WTC11 (cell line): Measurements from ENCODE around the gene SPDYE11. TPM values are rescaled to one million over a fixed set of nuclear protein-coding genes. Genes with fewer than 3 reads are reported as not detected.
"Not testable (repeated sequence)": the region's sequence is repeated elsewhere in the genome, so short reads cannot be mapped to it uniquely, and the experiment has no call there.

Experiments used
- ATAC-seq: fragments of 200-7000 bp; cut with Tn5 transposase; 2 replicates; pipeline ENCODE4 v1.10.0; 2021; ENCODE audit warnings: mild to moderate bottlenecking, moderate library complexity
- CTCF ChIA-PET: fragments of 300-600 bp; sonication (Branson Sonifier 250); formaldehyde crosslinking; loops from one replicate; lab custom pipeline; 2021; ENCODE audit warnings: antibody characterized with exemption; lab: Charles Lee
- POLR2A ChIA-PET: fragments of 350-600 bp; sonication (Branson Sonifier 250); formaldehyde crosslinking; loops from one replicate; lab custom pipeline; 2021; ENCODE audit warnings: antibody characterized with exemption; lab: Charles Lee
- DNase-seq: peaks from one replicate; pipeline ENCODE4 v3.0.0; 2021; ENCODE audit warnings: low spot score
- H3K27ac Mint-ChIP-seq: 2 replicates; pipeline ENCODE4 v1.8.0; 2021; ENCODE audit warnings: mixed read lengths
- H3K27me3 Mint-ChIP-seq: 2 replicates; pipeline ENCODE4 v1.8.0; 2021; ENCODE audit warnings: low read depth, mild to moderate bottlenecking, moderate library complexity, mixed read lengths
- H3K36me3 Mint-ChIP-seq: 2 replicates; pipeline ENCODE4 v1.8.0; 2021; ENCODE audit warnings: mixed read lengths
- H3K4me1 Mint-ChIP-seq: 2 replicates; pipeline ENCODE4 v1.8.0; 2022; ENCODE audit warnings: mixed read lengths
- H3K4me3 Mint-ChIP-seq: 2 replicates; pipeline ENCODE4 v1.8.0; 2021; ENCODE audit warnings: mild to moderate bottlenecking, moderate library complexity, mixed read lengths
- H3K9me3 Mint-ChIP-seq: 2 replicates; pipeline ENCODE4 v1.8.0; 2021; ENCODE audit warnings: mixed read lengths
- NFYB ChIP-seq: sonication (generic); formaldehyde crosslinking; conservative IDR thresholded peaks from 2 replicates; pipeline ENCODE4 v1.8.0; 2022; ENCODE audit warnings: low read depth, missing genetic modification reagents
- SP1 ChIP-seq: sonication (generic); formaldehyde crosslinking; conservative IDR thresholded peaks from 2 replicates; pipeline ENCODE4 v1.8.1; 2022; ENCODE audit warnings: missing genetic modification reagents
- USF1 ChIP-seq: sonication (generic); formaldehyde crosslinking; IDR thresholded peaks from 2 replicates; pipeline ENCODE4 v1.8.0; 2022; ENCODE audit warnings: mild to moderate bottlenecking, missing genetic modification reagents
- total RNA-seq: library from RNA; stranded (reverse); gene quantifications from 3 replicates; pipeline ENCODE4 v1.2.3, GENCODE V29; 2021
- TF ChIP-seq, protein P1 (sequence below): sonication (generic); formaldehyde crosslinking; IDR thresholded peaks from 2 replicates; pipeline ENCODE4 v1.8.0; 2023; ENCODE audit warnings: missing genetic modification reagents, mild to moderate bottlenecking, borderline replicate concordance
- TF ChIP-seq, protein P2 (sequence below): sonication (generic); formaldehyde crosslinking; IDR thresholded peaks from 2 replicates; pipeline ENCODE4 v1.8.1; 2023; ENCODE audit warnings: mild to moderate bottlenecking, missing genetic modification reagents, moderate library complexity

The SPDYE11 gene
- total RNA-seq, 1 experiment from 2014 or later = not detected

GRCh38 chr7:73005693-73006447 lies 51.8 kb downstream of the SPDYE11 start (continued):
- TF ChIP-seq, protein P1, sequence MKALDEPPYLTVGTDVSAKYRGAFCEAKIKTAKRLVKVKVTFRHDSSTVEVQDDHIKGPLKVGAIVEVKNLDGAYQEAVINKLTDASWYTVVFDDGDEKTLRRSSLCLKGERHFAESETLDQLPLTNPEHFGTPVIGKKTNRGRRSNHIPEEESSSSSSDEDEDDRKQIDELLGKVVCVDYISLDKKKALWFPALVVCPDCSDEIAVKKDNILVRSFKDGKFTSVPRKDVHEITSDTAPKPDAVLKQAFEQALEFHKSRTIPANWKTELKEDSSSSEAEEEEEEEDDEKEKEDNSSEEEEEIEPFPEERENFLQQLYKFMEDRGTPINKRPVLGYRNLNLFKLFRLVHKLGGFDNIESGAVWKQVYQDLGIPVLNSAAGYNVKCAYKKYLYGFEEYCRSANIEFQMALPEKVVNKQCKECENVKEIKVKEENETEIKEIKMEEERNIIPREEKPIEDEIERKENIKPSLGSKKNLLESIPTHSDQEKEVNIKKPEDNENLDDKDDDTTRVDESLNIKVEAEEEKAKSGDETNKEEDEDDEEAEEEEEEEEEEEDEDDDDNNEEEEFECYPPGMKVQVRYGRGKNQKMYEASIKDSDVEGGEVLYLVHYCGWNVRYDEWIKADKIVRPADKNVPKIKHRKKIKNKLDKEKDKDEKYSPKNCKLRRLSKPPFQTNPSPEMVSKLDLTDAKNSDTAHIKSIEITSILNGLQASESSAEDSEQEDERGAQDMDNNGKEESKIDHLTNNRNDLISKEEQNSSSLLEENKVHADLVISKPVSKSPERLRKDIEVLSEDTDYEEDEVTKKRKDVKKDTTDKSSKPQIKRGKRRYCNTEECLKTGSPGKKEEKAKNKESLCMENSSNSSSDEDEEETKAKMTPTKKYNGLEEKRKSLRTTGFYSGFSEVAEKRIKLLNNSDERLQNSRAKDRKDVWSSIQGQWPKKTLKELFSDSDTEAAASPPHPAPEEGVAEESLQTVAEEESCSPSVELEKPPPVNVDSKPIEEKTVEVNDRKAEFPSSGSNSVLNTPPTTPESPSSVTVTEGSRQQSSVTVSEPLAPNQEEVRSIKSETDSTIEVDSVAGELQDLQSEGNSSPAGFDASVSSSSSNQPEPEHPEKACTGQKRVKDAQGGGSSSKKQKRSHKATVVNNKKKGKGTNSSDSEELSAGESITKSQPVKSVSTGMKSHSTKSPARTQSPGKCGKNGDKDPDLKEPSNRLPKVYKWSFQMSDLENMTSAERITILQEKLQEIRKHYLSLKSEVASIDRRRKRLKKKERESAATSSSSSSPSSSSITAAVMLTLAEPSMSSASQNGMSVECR (CRISPR knock-in tag) = 0 out of 2 replicates have a peak, but pooled peaks have one; percentile 44
- TF ChIP-seq SP1 (CRISPR knock-in tag) (peak; percentile 83), NFYB (CRISPR knock-in tag) (peak; percentile 95), USF1 (CRISPR knock-in tag) (0 out of 2 replicates have a peak, but pooled peaks have one; percentile 11)
- TF ChIP-seq, protein P2, sequence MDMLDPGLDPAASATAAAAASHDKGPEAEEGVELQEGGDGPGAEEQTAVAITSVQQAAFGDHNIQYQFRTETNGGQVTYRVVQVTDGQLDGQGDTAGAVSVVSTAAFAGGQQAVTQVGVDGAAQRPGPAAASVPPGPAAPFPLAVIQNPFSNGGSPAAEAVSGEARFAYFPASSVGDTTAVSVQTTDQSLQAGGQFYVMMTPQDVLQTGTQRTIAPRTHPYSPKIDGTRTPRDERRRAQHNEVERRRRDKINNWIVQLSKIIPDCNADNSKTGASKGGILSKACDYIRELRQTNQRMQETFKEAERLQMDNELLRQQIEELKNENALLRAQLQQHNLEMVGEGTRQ (CRISPR knock-in tag) = peak; percentile 21; the same call in 1 of the 2 replicates
- TF ChIP-seq, all 79 proteins: peak for 22; not testable (repeated sequence) for 57

DNA sequence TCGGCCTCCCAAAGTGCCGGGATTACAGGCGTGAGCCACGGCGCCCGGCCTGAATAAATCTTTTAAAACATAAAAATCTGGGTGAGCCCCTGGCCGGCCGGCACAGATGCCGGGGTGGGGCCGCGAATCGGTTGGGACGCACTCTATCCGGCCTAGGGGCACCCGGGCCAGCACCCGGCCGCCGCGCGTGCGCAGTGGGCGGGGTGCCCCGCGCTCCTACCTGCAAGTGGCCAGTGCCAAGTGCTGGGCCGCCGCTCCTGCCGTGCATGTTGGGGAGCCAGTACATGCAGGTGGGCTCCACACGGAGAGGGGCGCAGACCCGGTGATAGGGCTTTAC lies 52.4 kb downstream of the SPDYE11 start:
- H3K27me3 Mint-ChIP-seq, POLR2A ChIA-PET, H3K36me3 Mint-ChIP-seq, H3K4me1 Mint-ChIP-seq, CTCF ChIA-PET, H3K9me3 Mint-ChIP-seq: not testable (repeated sequence)
- peak; percentile 85 for ATAC-seq
- peak overlapping the region; percentile 91 for H3K4me3 Mint-ChIP-seq
- H3K27ac Mint-ChIP-seq = peak overlapping the region; percentile 97
- DNase-seq = peak; percentile 76

DNA sequence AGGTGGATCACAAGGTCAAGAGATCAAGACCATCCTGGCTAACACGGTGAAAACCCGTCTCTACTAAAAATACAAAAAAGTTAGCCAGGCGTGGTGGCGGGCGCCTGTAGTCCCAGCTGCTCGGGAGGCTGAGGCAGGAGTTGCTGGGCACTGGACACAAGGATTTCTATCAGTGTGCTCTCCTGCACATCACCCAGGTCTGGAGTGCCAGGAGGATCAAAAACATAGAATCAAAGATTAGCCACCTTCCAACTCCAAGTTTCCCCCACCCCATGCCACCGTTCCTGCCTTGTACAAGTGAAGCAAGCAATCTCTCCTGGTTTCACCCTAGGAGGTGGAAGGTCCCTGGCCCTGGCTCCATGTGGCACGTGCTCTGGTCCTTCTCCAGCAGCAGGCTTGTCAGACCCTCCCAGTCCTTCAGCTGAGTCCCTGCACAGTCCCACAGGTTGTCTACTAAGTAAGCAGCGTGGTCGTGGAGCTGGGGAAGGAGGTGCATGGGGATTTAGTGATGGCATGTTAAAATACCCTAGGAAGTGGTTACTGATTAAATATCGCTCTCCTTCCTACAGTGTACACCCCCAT lies 59.7 kb downstream of the SPDYE11 start:
- H3K27me3 Mint-ChIP-seq, ATAC-seq, H3K36me3 Mint-ChIP-seq, CTCF ChIA-PET, DNase-seq, H3K27ac Mint-ChIP-seq, H3K4me1 Mint-ChIP-seq, POLR2A ChIA-PET, H3K4me3 Mint-ChIP-seq, H3K9me3 Mint-ChIP-seq: not testable (repeated sequence)

Other genes starting within 250 kb of the SPDYE11 start
- 5.6 to 6.7 TPM (median 5.7 TPM) in 3 replicates for gene TYW1B, start 229.7 kb downstream of the SPDYE11 start, total RNA-seq
- 54.8 to 59.0 TPM (median 56.5 TPM) in 3 replicates for gene POM121, start 132.8 kb downstream of the SPDYE11 start, total RNA-seq
- 0.15 to 0.60 TPM (median 0.30 TPM) in 3 replicates for gene TRIM74, start 88.4 kb downstream of the SPDYE11 start, total RNA-seq
- not detected in 3 replicates for gene SPDYE8, start 28.1 kb downstream of the SPDYE11 start, total RNA-seq
- gene SPDYE9, start 28.1 kb upstream of the SPDYE11 start, total RNA-seq = not detected in 3 replicates